Naive B cell (primary cell): Measurements from ENCODE around the gene RASSF4. TPM values are rescaled to one million over a fixed set of nuclear protein-coding genes. Genes with fewer than 3 reads are reported as not detected.

Experiments used
- ATAC-seq, 2 donors: fragments of 150-1000 bp; cut with Tn5 transposase; 2 replicates each; pipeline ENCODE4 v1.10.0; 2021; ENCODE audit warnings: low read depth in 2 of 2, mild to moderate bottlenecking in 2 of 2, moderate library complexity in 2 of 2
- DNase-seq: peaks from one replicate; pipeline ENCODE4 v3.0.0; 2022
- H3K27ac Mint-ChIP-seq, 6 donors: one replicate each; pipeline ENCODE4 v1.8.0; 2020 to 2022; ENCODE audit warnings: mild to moderate bottlenecking in 6 of 6, mixed read lengths in 6 of 6, moderate library complexity in 5 of 6, inconsistent platforms in 2 of 6
- H3K27me3 Mint-ChIP-seq, 3 donors: one replicate each; pipeline ENCODE4 v1.8.0; 2021 to 2022; ENCODE audit warnings: mixed read lengths in 3 of 3, mild to moderate bottlenecking in 1 of 3
- H3K36me3 Mint-ChIP-seq, 2 donors: one replicate each; pipeline ENCODE4 v1.8.0; 2020 to 2022; ENCODE audit warnings: mixed read lengths in 2 of 2, inconsistent platforms in 1 of 2, mild to moderate bottlenecking in 1 of 2
- H3K4me1 Mint-ChIP-seq, 3 donors: one replicate each; pipeline ENCODE4 v1.8.0; 2020 to 2022; ENCODE audit warnings: mixed read lengths in 3 of 3, inconsistent platforms in 1 of 3, mild to moderate bottlenecking in 1 of 3, moderate library complexity in 1 of 3
- H3K4me3 Mint-ChIP-seq, 8 donors: one replicate each; pipeline ENCODE4 v1.8.0; 2020 to 2022; ENCODE audit warnings: mild to moderate bottlenecking in 8 of 8, mixed read lengths in 8 of 8, moderate library complexity in 8 of 8, inconsistent platforms in 2 of 8
- H3K9me3 Mint-ChIP-seq, 7 donors: one replicate each; pipeline ENCODE4 v1.8.0; 2020 to 2022; ENCODE audit warnings: mixed read lengths in 7 of 7, mild to moderate bottlenecking in 5 of 7, inconsistent platforms in 2 of 7, moderate library complexity in 1 of 7
- polyA plus RNA-seq, 6 donors: library from polyadenylated mRNA; unstranded; fragments of 300-500 nt; fragmentation: Illumina TruSeq; gene quantifications; one replicate each; pipeline ENCODE4 v1.2.3, GENCODE V29; 2021; ENCODE audit warnings: low read depth in 6 of 6

RASSF4 gene
- polyA plus RNA-seq, 6 donors from 2014 or later: 0.06 to 0.60 (median 0.27) TPM; not detected in 2

- Mint-ChIP-seq H3K4me3 (peak overlapping the region in 1 of 8 donors; percentile 41), H3K27me3 (peaks cover 3 to 8% (median 8%) of the 10 kb centered on the region in 3 donors), H3K4me1 (peaks cover 10 to 18% (median 12%) of the 10 kb centered on the region in 3 donors), H3K9me3 (no peaks in the 10 kb centered on the region), H3K36me3 (no peaks in the 10 kb centered on the region), H3K27ac (peak overlapping the region in 4 of 6 donors; percentile 38 to 67 (median 43))
- ATAC-seq (no peak), DNase-seq (no peak)
Measured at GRCh38 chr10:44995914-44996669, 36.5 kb downstream of the RASSF4 start.

GRCh38 chr10:44997105-44997748 lies 37.6 kb downstream of the RASSF4 start:
- H3K36me3 Mint-ChIP-seq: no peaks in the 10 kb centered on the region
- H3K4me3 Mint-ChIP-seq: no peak overlapping the region
- peaks cover 13 to 27% (median 16%) of the 10 kb centered on the region in 3 donors for H3K4me1 Mint-ChIP-seq
- peak overlapping the region in 1 of 6 donors; percentile 82 for H3K27ac Mint-ChIP-seq
- ATAC-seq: no peak
- H3K9me3 Mint-ChIP-seq: no peaks in the 10 kb centered on the region
- peaks cover 0 to 5% (median 3%) of the 10 kb centered on the region in 3 donors for H3K27me3 Mint-ChIP-seq
- no peak for DNase-seq

- H3K27ac Mint-ChIP-seq: peak overlapping the region in 1 of 6 donors; percentile 17
Measured at GRCh38 chr10:44998146-44998631, 38.6 kb downstream of the RASSF4 start.

DNA sequence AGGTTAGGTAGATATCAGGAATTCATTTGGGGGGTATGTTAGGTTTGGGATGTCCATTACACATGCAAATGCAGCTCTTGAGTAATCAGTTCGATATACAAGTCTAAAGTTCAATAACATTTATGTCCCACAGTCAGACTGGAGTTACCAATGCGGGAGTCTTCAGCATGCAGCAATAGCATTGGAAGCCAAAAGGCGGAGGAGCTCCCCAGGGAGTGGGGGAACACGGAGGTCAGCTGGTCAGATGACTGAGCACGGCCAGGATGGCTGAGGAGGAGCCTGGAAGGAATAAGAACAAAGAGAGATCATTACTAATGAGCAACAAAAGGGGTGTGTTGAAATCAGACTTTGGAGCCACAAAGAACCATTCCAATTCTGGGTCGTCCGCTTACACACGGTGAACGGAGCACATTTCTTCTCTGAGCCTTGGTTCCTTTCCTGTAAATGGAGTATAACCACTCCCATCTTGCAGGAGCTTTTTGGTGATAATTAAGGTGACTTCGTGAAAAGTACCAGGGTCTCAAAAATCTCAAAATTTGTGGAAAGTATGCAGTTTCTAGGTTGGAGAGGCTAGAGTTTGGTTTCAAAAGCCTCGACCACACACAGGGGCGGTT lies 40.6 kb downstream of the RASSF4 start:
- ATAC-seq (peak; percentile 7 to 13), DNase-seq (no peak)
- Mint-ChIP-seq H3K9me3 (peaks cover 0 to 18% (median 8%) of the 10 kb centered on the region in 7 donors), H3K4me1 (peaks cover 15 to 39% (median 16%) of the 10 kb centered on the region in 3 donors), H3K4me3 (peak overlapping the region; percentile 86 to 97 (median 94)), H3K27ac (peak overlapping the region; percentile 93 to 97 (median 94)), H3K36me3 (peaks cover 19 to 20% of the 10 kb centered on the region in 2 donors), H3K27me3 (peaks cover 0 to 3% (median 0%) of the 10 kb centered on the region in 3 donors)

More at GRCh38 chr10:44998146-44998631, 38.6 kb downstream of the RASSF4 start:
- Mint-ChIP-seq H3K4me1 (peaks cover 15 to 33% (median 16%) of the 10 kb centered on the region in 3 donors), H3K27me3 (peaks cover 0 to 3% (median 0%) of the 10 kb centered on the region in 3 donors), H3K36me3 (peaks cover 1 to 2% of the 10 kb centered on the region in 2 donors), H3K9me3 (peaks cover 0 to 7% (median 2%) of the 10 kb centered on the region in 7 donors), H3K4me3 (peak overlapping the region in 2 of 8 donors; percentile 9 to 86)
- ATAC-seq (no peak), DNase-seq (no peak)

DNA sequence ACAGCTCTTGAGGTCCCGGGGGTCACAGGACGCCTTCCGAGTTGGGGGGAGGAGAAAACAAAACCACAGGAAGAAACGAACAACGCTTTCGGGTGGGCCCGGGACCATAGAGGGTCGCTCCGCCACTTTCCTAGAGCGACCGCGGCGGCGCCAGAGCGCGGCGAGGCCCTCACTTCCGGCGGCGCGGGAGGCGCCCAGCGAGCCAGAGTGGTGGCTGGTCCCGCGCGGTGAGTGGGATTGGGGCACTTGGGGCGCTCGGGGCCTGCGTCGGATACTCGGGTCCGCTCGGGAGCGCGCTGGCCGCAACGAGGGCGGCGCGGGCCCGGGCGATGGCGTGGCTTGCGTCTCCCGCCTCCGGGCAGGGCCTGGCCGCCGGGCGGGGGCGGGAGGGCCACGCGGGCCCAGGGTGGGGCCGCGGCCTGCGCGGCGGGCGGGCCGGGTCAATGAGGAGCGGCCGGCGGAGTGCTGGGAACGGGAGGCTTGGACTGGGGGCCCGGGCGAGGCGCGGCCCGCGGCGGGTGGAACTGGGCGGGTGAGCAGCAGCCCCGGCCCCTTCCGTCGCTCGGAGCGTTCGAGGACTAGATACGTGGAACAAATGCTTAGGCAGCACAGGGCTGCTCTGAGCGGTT lies 41.3 kb downstream of the RASSF4 start, which contains the start of gene ZNF22:
ZNF22 (plus strand) TSS at position 172 of the 629 bp plus-strand sequence. CDS start 2,446 bp downstream, outside the sequence.
- peaks cover 19 to 20% of the 10 kb centered on the region in 2 donors for H3K36me3 Mint-ChIP-seq
- peaks cover 19 to 39% (median 20%) of the 10 kb centered on the region in 3 donors for H3K4me1 Mint-ChIP-seq
- H3K27me3 Mint-ChIP-seq: peaks cover 0 to 3% (median 0%) of the 10 kb centered on the region in 3 donors
- ATAC-seq (peak; percentile 84), DNase-seq (peak; percentile 71)
- peak within 1 kb of the TSS; percentile 86 to 97 (median 94) for H3K4me3 Mint-ChIP-seq
- H3K9me3 Mint-ChIP-seq: peaks cover 0 to 18% (median 8%) of the 10 kb centered on the region in 7 donors
- peak within 1 kb of the TSS; percentile 93 to 97 (median 94) for H3K27ac Mint-ChIP-seq

DNA sequence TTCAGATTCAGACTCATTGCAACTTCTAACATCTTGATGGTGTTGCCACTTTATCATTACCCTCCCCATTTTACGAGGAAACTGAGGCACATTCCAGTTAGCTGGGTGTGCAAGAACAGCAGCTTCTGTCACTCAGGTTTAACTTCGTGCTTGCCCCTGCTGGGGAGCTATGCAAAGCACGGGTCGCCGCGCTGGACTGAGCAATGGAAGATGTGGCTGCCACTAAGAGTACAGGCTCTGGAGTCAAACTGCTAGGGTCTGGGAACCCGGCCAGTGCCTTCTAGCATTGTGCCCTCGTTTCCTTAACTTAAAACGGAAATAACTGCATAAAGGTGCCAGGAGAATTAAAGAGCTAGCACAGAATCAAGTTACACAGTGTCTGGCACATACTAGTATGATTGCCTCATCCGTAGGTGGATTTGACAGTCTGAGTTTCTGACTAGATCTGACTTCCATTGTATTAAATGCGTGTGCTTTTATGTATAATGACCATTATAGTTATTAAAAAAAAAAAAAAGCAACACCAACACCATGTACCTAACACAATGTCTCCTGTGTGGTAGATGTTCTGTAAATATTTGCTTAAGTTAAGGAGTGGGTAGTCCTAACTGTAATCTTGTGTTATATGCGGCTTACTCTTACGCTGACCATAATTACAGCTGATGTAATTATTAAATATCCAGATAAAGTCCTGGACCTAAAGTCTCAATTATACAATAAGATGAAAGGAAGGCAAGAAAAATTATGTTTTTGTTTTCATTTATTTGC lies 42.0 kb downstream of the RASSF4 start:
- ATAC-seq: peak; percentile 63 to 66
- peak; percentile 46 for DNase-seq
- H3K4me1 Mint-ChIP-seq: peaks cover 20 to 32% (median 22%) of the 10 kb centered on the region in 3 donors
- peaks cover 0 to 18% (median 8%) of the 10 kb centered on the region in 7 donors for H3K9me3 Mint-ChIP-seq
- peak overlapping the region; percentile 66 to 94 (median 90) for H3K27ac Mint-ChIP-seq
- peaks cover 19 to 20% of the 10 kb centered on the region in 2 donors for H3K36me3 Mint-ChIP-seq
- peaks cover 0 to 3% (median 0%) of the 10 kb centered on the region in 3 donors for H3K27me3 Mint-ChIP-seq
- H3K4me3 Mint-ChIP-seq: peak overlapping the region; percentile 85 to 94 (median 91)

DNA sequence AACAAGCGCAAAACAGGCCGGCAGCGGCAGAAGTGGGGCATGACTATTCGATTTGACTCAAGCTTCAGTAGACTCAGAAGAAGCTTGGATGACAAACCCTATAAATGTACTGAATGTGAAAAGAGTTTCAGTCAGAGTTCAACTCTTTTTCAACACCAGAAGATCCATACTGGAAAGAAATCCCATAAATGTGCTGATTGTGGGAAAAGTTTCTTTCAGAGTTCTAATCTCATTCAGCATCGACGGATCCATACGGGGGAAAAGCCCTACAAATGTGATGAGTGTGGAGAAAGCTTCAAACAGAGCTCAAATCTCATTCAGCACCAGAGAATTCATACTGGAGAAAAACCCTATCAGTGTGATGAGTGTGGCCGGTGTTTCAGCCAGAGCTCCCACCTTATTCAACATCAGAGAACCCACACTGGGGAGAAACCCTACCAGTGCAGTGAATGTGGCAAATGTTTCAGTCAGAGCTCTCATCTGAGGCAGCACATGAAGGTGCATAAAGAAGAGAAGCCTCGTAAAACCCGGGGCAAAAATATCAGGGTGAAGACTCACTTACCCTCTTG lies 43.9 kb downstream of the RASSF4 start:
- peaks cover 20 to 32% (median 22%) of the 10 kb centered on the region in 3 donors for H3K4me1 Mint-ChIP-seq

GRCh38 chr10:45004661-45005060 lies 45.1 kb downstream of the RASSF4 start:
- Mint-ChIP-seq H3K4me1 (peaks cover 19 to 32% (median 21%) of the 10 kb centered on the region in 3 donors), H3K9me3 (peaks cover 0 to 18% (median 8%) of the 10 kb centered on the region in 7 donors), H3K4me3 (peak overlapping the region in 2 of 8 donors; percentile 23 to 43), H3K27ac (peak overlapping the region in 1 of 6 donors; percentile 74), H3K36me3 (peaks cover 19 to 20% of the 10 kb centered on the region in 2 donors), H3K27me3 (no peaks in the 10 kb centered on the region)
- DNase-seq (no peak), ATAC-seq (no peak)

More for the DNA sequence above, 43.9 kb downstream of the RASSF4 start:
- Mint-ChIP-seq H3K9me3 (peaks cover 0 to 18% (median 8%) of the 10 kb centered on the region in 7 donors), H3K27me3 (peaks cover 0 to 3% (median 0%) of the 10 kb centered on the region in 3 donors), H3K36me3 (peaks cover 19 to 20% of the 10 kb centered on the region in 2 donors), H3K4me3 (peak overlapping the region in 2 of 8 donors; percentile 30 to 86), H3K27ac (peak overlapping the region in 2 of 6 donors; percentile 7 to 47)
- DNase-seq: no peak
- no peak for ATAC-seq

DNA sequence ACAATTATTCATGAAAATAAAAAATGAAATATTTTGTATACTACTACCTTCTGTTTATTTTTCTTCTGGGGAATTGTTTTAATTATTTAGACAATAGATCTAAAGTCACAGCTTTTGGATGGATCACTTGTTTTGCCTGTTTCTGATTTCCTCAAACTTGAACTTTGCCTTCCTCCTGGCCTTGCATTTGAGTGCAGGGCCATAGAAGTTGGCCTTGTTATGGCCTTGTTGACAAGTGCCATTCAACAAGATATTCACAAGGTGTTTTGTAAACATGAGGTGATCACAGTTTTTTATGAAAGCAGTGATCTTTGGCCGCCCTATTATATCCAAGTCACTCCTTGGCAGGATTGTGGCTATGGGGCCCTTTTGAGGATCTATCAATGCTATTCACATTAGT lies 45.7 kb downstream of the RASSF4 start:
- Mint-ChIP-seq H3K27me3 (no peaks in the 10 kb centered on the region), H3K4me1 (peaks cover 13 to 25% (median 15%) of the 10 kb centered on the region in 3 donors), H3K9me3 (peaks cover 0 to 18% (median 8%) of the 10 kb centered on the region in 7 donors), H3K36me3 (peaks cover 19 to 20% of the 10 kb centered on the region in 2 donors), H3K27ac (no peak overlapping the region), H3K4me3 (peak overlapping the region in 1 of 8 donors; percentile 23)
- DNase-seq: no peak
- ATAC-seq: no peak

DNA sequence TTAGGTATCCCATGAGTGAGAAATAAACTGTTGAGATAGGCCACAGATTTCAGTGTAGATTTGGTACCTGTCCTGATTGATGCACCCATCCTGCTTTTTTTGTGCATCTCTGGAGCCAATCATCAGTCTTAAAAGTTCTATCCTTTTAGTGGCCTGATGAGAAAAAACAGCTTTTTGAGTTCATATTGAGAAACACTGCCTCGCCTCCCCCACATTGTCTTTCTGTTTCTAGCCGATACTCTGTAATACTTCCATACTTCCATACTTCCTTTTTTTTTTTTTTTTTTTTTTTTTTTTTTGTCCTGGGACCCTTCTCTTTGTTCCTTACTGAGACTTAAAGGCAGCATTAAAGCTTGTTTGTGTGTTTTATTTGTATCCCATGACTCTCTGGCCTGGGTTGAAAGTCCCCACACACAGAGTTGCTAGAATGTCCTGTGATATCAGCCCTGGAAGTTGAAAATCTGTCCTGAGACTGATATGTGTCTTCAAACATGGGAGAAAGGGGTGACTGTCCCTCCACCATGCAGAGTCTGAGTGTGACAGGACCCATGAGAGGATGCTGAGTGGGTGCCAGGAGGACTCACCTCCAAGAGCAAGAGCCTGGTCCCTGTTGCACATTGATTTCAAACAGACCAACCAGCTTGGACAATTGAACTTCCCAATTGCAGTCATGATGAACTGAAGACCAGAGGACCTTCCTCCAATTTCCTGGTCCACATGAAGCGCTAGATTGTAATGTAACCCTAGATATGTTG lies 46.9 kb downstream of the RASSF4 start:
- no peak for DNase-seq
- no peaks in the 10 kb centered on the region for H3K27me3 Mint-ChIP-seq
- H3K9me3 Mint-ChIP-seq: peaks cover 0 to 18% (median 8%) of the 10 kb centered on the region in 7 donors
- peaks cover 8 to 18% (median 8%) of the 10 kb centered on the region in 3 donors for H3K4me1 Mint-ChIP-seq
- H3K27ac Mint-ChIP-seq: no peak overlapping the region
- ATAC-seq: no peak
- peaks cover 19 to 20% of the 10 kb centered on the region in 2 donors for H3K36me3 Mint-ChIP-seq
- peak overlapping the region in 1 of 8 donors; percentile 11 for H3K4me3 Mint-ChIP-seq
